Osteocyte (in vitro differentiated cells): ENCODE results near the gene CNP. TPM values are rescaled to one million over a fixed set of nuclear protein-coding genes. Genes with fewer than 3 reads are reported as not detected.
"Not testable (repeated sequence)": the region's sequence is repeated elsewhere in the genome, so short reads cannot be mapped to it uniquely, and the experiment has no call there.

Source experiments
- DNase-seq: peaks from one replicate; pipeline ENCODE4 v3.0.0; 2021; ENCODE audit warnings: mixed read lengths; ENCODE audit not compliant: unreplicated experiment; ENCODE audit errors: extremely low spot score
- H3K27ac Mint-ChIP-seq: one replicate; pipeline ENCODE4 v1.8.0; 2021; ENCODE audit warnings: mild to moderate bottlenecking, mixed read lengths; ENCODE audit not compliant: unreplicated experiment
- H3K27me3 Mint-ChIP-seq: one replicate; pipeline ENCODE4 v1.8.0; 2021; ENCODE audit warnings: mixed read lengths; ENCODE audit not compliant: unreplicated experiment
- H3K36me3 Mint-ChIP-seq: one replicate; pipeline ENCODE4 v1.8.0; 2021; ENCODE audit warnings: mixed read lengths; ENCODE audit not compliant: unreplicated experiment
- H3K4me1 Mint-ChIP-seq: one replicate; pipeline ENCODE4 v1.8.0; 2021; ENCODE audit warnings: mixed read lengths; ENCODE audit not compliant: unreplicated experiment
- H3K4me3 Mint-ChIP-seq: one replicate; pipeline ENCODE4 v1.8.0; 2021; ENCODE audit warnings: mild to moderate bottlenecking, moderate library complexity, mixed read lengths; ENCODE audit not compliant: unreplicated experiment
- H3K9me3 Mint-ChIP-seq: one replicate; pipeline ENCODE4 v1.8.0; 2021; ENCODE audit warnings: mixed read lengths; ENCODE audit not compliant: unreplicated experiment
- total RNA-seq: library from RNA; stranded (reverse); gene quantifications from 2 replicates; pipeline ENCODE4 v1.2.1, GENCODE V29; 2021
- TF ChIP-seq, protein P1 (sequence below): fragments of 200-600 bp; sonication (generic); IDR thresholded peaks from 2 replicates; pipeline ENCODE4 v1.5.0; 2021; ENCODE audit warnings: antibody characterized with exemption, mild to moderate bottlenecking, moderate library complexity

Gene CNP
- total RNA-seq, 1 donor from 2014 or later, result 108 TPM

- H3K4me1 Mint-ChIP-seq, result peaks cover 50% of the 10 kb centered on the region
- peak overlapping the region; percentile 2 for H3K27ac Mint-ChIP-seq
- TF ChIP-seq, protein P1, sequence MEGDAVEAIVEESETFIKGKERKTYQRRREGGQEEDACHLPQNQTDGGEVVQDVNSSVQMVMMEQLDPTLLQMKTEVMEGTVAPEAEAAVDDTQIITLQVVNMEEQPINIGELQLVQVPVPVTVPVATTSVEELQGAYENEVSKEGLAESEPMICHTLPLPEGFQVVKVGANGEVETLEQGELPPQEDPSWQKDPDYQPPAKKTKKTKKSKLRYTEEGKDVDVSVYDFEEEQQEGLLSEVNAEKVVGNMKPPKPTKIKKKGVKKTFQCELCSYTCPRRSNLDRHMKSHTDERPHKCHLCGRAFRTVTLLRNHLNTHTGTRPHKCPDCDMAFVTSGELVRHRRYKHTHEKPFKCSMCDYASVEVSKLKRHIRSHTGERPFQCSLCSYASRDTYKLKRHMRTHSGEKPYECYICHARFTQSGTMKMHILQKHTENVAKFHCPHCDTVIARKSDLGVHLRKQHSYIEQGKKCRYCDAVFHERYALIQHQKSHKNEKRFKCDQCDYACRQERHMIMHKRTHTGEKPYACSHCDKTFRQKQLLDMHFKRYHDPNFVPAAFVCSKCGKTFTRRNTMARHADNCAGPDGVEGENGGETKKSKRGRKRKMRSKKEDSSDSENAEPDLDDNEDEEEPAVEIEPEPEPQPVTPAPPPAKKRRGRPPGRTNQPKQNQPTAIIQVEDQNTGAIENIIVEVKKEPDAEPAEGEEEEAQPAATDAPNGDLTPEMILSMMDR, result no peak
- no peak overlapping the region for H3K4me3 Mint-ChIP-seq
- no peaks in the 10 kb centered on the region for H3K27me3 Mint-ChIP-seq
- H3K9me3 Mint-ChIP-seq, result no peaks in the 10 kb centered on the region
- peaks cover 3% of the 10 kb centered on the region for H3K36me3 Mint-ChIP-seq
- no peak for DNase-seq
Measured at GRCh38 chr17:42009170-42009569, 42.6 kb downstream of the CNP start.

GRCh38 chr17:42010266-42010680 is 43.7 kb downstream of the CNP start:
- H3K27me3 Mint-ChIP-seq, H3K4me3 Mint-ChIP-seq, DNase-seq, H3K9me3 Mint-ChIP-seq, H3K36me3 Mint-ChIP-seq: not testable (repeated sequence)
- Mint-ChIP-seq H3K4me1 (peaks cover 48% of the 10 kb centered on the region), H3K27ac (peak overlapping the region; percentile 80)

DNA sequence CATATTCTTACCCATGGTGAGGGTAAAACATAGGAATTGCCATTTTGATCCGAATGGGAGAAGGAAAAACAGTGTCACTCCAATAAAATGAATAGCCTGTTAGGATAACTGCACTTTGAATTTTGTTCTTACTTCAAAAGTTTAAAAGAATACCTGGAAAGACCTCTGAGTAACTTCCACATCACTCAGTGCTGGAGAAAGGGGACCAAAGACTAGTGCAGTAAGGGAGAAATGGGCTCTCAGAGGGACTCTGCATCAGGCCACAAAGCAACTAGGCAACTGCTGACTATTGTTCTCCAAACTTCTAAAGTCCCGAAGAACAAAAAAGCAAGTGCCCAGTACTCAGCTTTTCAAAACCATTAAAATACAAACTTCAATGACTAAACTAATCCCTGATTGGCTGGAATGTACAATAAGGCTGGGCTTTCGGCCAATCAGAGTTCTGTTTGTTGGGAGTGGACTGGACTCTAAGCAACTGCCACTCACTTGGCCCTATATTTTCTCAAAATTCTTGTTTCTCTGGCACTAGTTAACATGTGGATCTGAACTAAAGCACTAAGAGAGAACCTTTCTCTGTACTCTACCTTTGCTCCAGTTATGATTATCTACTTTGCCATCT is 44.4 kb downstream of the CNP start:
- H3K4me1 Mint-ChIP-seq, result peaks cover 54% of the 10 kb centered on the region
- H3K9me3 Mint-ChIP-seq, result no peaks in the 10 kb centered on the region
- no peak for DNase-seq
- TF ChIP-seq, protein P1, result no peak
- peak overlapping the region; percentile 67 for H3K27ac Mint-ChIP-seq
- H3K4me3 Mint-ChIP-seq, result no peak overlapping the region
- H3K27me3 Mint-ChIP-seq, result no peaks in the 10 kb centered on the region
- peaks cover 4% of the 10 kb centered on the region for H3K36me3 Mint-ChIP-seq

GRCh38 chr17:42012363-42012762 is 45.8 kb downstream of the CNP start:
- H3K27me3 Mint-ChIP-seq, H3K9me3 Mint-ChIP-seq, H3K27ac Mint-ChIP-seq, DNase-seq, H3K4me3 Mint-ChIP-seq, H3K36me3 Mint-ChIP-seq: not testable (repeated sequence)
- peaks cover 53% of the 10 kb centered on the region for H3K4me1 Mint-ChIP-seq

DNA sequence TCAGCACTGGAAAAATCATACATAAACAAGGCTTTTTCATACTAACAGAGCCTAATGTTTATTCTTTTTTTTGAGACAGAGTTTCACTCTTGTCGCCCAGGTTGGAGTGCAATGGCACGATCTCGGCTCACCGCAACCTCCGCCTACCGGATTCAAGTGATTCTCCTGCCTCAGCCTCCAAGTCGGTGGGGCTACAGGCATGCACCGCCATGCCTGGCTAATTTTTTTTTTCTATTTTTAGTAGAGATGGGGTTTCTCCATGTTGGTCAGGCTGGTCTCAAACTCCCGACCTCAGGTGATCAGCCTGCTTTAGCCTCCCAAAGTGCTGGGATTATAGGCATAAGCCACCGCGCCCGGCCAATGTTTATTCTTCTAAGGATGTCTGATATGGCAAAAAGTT is 47.1 kb downstream of the CNP start:
- H3K9me3 Mint-ChIP-seq, H3K27me3 Mint-ChIP-seq, H3K36me3 Mint-ChIP-seq, H3K27ac Mint-ChIP-seq, H3K4me3 Mint-ChIP-seq, DNase-seq: not testable (repeated sequence)
- peaks cover 62% of the 10 kb centered on the region for H3K4me1 Mint-ChIP-seq

DNA sequence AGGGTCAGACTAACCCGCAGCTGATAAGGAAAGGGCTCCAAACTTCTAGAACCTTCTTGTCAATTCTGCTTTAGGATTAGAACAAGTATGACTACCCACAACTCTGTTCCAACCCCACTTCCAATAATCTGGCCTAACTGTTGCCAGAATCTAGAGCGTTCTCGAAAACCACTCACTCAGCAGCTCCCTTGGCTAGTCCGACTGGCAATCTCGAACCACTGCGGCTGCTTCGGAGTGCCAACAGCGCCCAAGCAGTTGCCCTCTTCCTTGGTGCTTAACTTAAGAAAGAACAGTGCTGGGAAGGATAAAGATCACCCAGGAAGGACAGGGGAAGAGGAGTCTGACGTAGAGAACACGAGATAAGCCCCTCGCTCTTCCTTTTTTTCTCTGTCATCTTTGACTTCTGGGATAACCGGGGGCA is 49.8 kb downstream of the CNP start:
- H3K4me1 Mint-ChIP-seq, result peaks cover 56% of the 10 kb centered on the region
- peaks cover 3% of the 10 kb centered on the region for H3K9me3 Mint-ChIP-seq
- H3K27me3 Mint-ChIP-seq, result no peaks in the 10 kb centered on the region
- DNase-seq, result no peak
- H3K4me3 Mint-ChIP-seq, result peak overlapping the region; percentile 100
- TF ChIP-seq, protein P1, result no peak
- H3K36me3 Mint-ChIP-seq, result peaks cover 3% of the 10 kb centered on the region
- H3K27ac Mint-ChIP-seq, result peak overlapping the region; percentile 99
